AG09309 (cell line): ENCODE measurements around the gene BBS7.
A peak's percentile ranks its signal among the peaks of the same experiment; 100 is the strongest.

Experiments
- DNase-seq: peaks from one replicate; pipeline ENCODE4 v3.0.0-alpha.2; 2010; ENCODE audit warnings: low read depth
- H3K4me3 ChIP-seq: 2 replicates; pipeline ENCODE4 v1.5.1; 2011; ENCODE audit warnings: mild to moderate bottlenecking, low read depth, low read length, moderate library complexity; ENCODE audit not compliant: control insufficient read depth
- TF ChIP-seq, protein P1 (sequence below): IDR thresholded peaks from 2 replicates; pipeline ENCODE4 v1.5.1; 2011; ENCODE audit warnings: mild to moderate bottlenecking, low read depth, low read length, inconsistent platforms; ENCODE audit not compliant: insufficient read depth, control insufficient read depth; ENCODE audit errors: missing control alignments

BBS7 gene

DNA sequence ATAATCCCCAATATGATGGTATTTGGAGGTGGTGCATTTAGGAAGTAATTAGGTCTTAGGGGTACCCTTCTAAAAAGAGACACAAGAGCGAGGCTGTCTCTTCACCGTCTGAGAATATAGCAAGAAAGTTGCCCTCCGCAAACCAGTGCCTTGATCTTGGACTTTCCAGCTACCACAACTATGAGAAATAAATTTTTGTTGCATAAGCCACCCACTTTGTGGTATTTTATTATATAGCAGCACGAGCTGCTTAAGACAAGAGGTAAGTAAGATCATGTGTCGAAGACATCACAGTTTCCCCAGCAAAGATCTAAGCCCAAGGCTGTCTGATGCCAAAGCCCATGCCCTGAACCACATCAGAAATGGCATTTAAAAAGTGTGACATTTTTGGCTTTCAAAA, 78.8 kb downstream of the BBS7 start:
- no peak overlapping the region for H3K4me3 ChIP-seq
- TF ChIP-seq, protein P1, sequence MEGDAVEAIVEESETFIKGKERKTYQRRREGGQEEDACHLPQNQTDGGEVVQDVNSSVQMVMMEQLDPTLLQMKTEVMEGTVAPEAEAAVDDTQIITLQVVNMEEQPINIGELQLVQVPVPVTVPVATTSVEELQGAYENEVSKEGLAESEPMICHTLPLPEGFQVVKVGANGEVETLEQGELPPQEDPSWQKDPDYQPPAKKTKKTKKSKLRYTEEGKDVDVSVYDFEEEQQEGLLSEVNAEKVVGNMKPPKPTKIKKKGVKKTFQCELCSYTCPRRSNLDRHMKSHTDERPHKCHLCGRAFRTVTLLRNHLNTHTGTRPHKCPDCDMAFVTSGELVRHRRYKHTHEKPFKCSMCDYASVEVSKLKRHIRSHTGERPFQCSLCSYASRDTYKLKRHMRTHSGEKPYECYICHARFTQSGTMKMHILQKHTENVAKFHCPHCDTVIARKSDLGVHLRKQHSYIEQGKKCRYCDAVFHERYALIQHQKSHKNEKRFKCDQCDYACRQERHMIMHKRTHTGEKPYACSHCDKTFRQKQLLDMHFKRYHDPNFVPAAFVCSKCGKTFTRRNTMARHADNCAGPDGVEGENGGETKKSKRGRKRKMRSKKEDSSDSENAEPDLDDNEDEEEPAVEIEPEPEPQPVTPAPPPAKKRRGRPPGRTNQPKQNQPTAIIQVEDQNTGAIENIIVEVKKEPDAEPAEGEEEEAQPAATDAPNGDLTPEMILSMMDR = no peak
- peak; percentile 77 for DNase-seq

DNA sequence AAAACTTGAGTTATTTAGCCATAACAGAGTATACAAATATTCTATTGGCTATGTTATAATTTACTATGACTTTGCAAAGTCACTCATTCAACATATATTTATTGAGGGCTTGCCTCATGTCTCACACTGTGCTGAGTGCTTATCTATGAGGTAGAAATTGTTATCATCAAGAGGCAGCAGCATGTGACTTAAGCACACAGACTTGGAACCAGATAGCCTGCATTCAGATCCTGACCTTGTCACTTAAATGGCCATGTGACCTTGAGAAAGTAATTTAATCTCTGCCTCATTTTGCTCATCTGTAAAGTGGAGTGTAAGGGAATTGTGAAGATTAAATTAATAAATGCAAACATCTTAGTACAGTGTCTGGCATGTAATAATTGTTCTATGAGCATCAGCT, 79.3 kb downstream of the BBS7 start:
- no peak overlapping the region for H3K4me3 ChIP-seq
- TF ChIP-seq, protein P1 = no peak
- DNase-seq = no peak

DNA sequence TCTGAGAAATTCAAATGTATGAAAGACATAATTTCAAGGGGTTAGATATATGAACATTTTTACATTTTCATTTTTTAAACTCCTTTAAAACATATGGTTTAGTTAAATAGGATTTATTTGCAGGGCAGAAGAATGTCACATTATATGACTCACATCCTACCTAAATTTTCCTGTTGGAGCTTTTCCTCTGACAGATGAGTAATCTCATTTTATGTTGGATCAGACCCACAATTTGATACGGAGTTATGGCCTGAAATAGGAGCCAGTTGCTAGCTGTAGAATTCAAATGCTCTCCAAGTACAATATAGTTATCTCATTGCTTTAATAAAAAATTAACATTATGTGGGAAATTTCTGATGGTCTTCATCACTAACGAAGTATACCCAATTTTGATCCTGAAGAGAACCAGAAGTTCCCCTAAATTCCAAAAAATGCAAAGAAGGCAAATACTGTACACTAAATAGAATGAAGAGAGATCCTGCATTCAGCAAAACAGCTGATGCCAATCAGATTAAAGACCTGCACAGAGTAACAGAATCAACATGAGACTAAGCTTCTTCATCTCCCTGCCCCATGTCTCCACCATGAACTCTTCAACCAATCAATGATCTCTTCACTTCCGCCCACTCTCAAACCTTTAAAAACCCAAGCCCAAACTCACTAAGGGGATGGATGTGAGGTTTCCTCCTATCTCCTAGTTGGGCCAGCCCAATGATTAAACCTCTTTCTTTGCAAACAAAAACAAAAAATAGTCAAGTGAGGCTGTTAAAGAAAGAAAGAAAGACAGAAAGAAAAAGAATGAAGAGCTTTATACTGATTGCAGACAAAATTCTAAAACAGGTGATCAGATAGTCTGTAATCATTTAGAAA, 80.1 kb downstream of the BBS7 start:
- H3K4me3 ChIP-seq = no peak overlapping the region
- peak; percentile 62 for DNase-seq
- TF ChIP-seq, protein P1 = no peak

DNA sequence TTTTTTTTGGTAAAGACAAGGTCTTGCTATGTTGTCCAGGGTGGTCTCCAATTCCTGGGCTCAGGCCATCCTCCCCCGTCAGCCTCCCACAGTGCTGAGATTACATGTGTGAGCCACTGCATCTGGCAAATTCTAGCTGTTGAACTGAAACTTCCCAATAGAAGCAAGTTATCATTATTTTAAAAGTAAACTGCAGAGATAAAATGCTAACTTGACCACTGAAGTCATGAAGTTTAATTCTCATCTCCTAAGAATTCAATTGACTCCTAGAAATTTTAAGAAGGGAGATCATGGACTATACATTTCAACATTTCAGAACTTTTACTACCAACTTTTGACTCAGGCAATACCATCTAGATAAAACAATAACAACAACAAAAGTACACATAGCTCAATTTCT, 80.8 kb downstream of the BBS7 start:
- no peak overlapping the region for H3K4me3 ChIP-seq
- TF ChIP-seq, protein P1 = no peak
- DNase-seq = no peak

DNA sequence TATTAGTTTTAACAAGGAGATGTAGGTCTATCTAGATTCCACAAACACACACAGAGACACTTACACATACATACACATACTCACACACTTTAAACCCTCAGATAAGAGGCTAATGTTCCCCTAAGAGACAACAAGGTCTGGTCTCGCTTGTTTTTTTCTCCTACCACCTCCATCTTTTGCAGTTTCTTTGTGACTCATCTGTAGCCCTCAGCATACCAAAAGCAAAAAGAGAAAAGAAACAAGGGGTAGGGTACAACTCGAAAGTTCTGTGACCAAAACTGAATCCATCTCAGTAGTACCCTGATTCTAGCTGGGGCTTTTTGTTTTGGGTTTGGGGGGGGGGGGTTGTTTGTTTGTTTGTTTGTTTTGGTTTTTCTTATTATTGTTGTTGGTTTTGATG, 81.4 kb downstream of the BBS7 start:
- TF ChIP-seq, protein P1 = no peak
- H3K4me3 ChIP-seq = no peak overlapping the region
- no peak for DNase-seq

DNA sequence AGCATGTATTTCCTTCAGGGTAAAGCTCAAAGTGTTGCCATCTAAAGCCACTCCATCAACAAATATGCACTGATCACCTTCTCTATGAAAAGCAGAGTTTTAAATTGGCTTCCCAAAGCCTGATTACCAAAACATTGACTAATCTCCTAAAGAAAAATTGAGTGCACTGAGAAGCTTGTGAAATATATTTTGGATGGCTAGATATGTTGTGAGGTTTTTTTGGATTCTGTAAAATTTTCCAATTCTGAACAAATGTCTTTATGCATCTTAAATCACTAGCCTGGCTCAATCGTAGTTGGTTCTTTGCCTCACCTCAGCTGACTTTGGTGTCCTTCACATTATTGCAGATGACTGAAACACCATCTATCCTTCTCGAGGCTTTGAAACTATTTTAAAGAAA, 84.1 kb downstream of the BBS7 start:
- no peak for DNase-seq
- H3K4me3 ChIP-seq = no peak overlapping the region
- TF ChIP-seq, protein P1 = no peak
